OCI-LY1 (cell line): Measurements from ENCODE around the gene ITGAX.

Experiments used
- CTCF ChIP-seq: fragments of 200-600 bp; sonication (generic), shearing (Covaris generic); IDR thresholded peaks from 2 replicates; pipeline ENCODE4 v1.5.1; 2017; ENCODE audit warnings: mild to moderate bottlenecking, antibody characterized with exemption, low read length, moderate library complexity, mixed read lengths
- EZH2 ChIP-seq: fragments of 200-600 bp; sonication (generic), shearing (Covaris generic); IDR thresholded peaks from 2 replicates; pipeline ENCODE4 v1.8.0; 2017; ENCODE audit warnings: borderline replicate concordance, mixed run types, mild to moderate bottlenecking, antibody characterized with exemption, low read length, moderate library complexity, mixed read lengths

- TF ChIP-seq EZH2 (no peak), CTCF (no peak)
Measured at GRCh38 chr16:31322500-31322899, 32.5 kb upstream of the ITGAX start.
